Pancreas (tissue), 10 donors: ENCODE results near the gene COL11A1. TPM values are rescaled to one million over a fixed set of nuclear protein-coding genes. Genes with fewer than 3 reads are reported as not detected.

Source experiments
- ATAC-seq, 4 donors: fragments of 200-7000 bp; cut with Tn5 transposase; one replicate each; pipeline versions ENCODE4 v1.8.0 to v1.9.1; 2020; ENCODE audit warnings: mild to moderate bottlenecking in 4 of 4, moderate library complexity in 4 of 4
- DNase-seq, 6 donors: peaks; one replicate each; pipeline ENCODE4 v3.0.0-alpha.2; 2020
- FAIRE-seq: peaks from 2 replicates; lab custom pipeline; 2012; peaks lifted over from hg19 to GRCh38; lab: Jason Lieb, UNC
- H3K27ac ChIP-seq, 4 donors: fragments of 200-600 bp; sonication (generic); 1 replicate in 3 of 4; 2 replicates in 1 of 4; pipeline versions ENCODE4 v1.5.0 to v1.8.0; 2020
- H3K27me3 ChIP-seq, 4 donors: fragments of 200-600 bp; one replicate each; pipeline ENCODE4 v1.8.0; 2021
- H3K36me3 ChIP-seq, 3 donors: fragments of 200-600 bp; sonication (generic) in 1 of 3; one replicate each; pipeline versions ENCODE4 v1.5.0 to v1.8.0; 2020 to 2021
- H3K4me1 ChIP-seq, 3 donors: fragments of 200-600 bp; one replicate each; pipeline ENCODE4 v1.8.0; 2021
- H3K4me3 ChIP-seq, 4 donors: fragments of 200-600 bp; sonication (generic) in 2 of 4; one replicate each; pipeline versions ENCODE4 v1.5.0 to v1.8.0; 2020 to 2021
- H3K9me3 ChIP-seq, 4 donors: fragments of 200-600 bp; one replicate each; pipeline ENCODE4 v1.8.0; 2021
- WGBS, 2 donors: extraction: QIAGEN DNeasy Blood & Tissue Kit; methylation state at CpG; one replicate each; pipeline ENCODE4 v1.1.7; 2013; 5-methylcytosine and 5-hydroxymethylcytosine counted together
- intact Hi-C, 3 donors: fragments of 100-400 bp; cut with DNase I; formaldehyde crosslinking; loops; one replicate each; pipeline versions ENCODE4 v1.11.1 to v1.14.2; 2022
- polyA plus RNA-seq, 2 donors: library from polyadenylated mRNA; stranded (reverse); fragments of 200-250 nt; gene quantifications; one replicate each; pipeline ENCODE4 v1.2.3, GENCODE V29; 2013
- total RNA-seq, 6 donors: library from RNA; stranded (reverse); fragmentation: NEBNext Ultra II Directional in 4 of 6; extraction: Animal tissue kit (Norgen Biotek cat#: 25700) in 4 of 6; gene quantifications; one replicate each; pipeline versions ENCODE4 v1.2.1 to v1.2.4, GENCODE V29; 2021 to 2023
- TF ChIP-seq, protein P1 (sequence below), 4 donors: fragments of 200-600 bp; sonication (generic) in 3 of 4; IDR thresholded peaks; one replicate each; pipeline versions ENCODE4 v1.5.0 to v1.8.0; 2021; ENCODE audit warnings: antibody characterized with exemption in 4 of 4
- donor health status: healthy with polysubstance abuse.
- donor health status: DM: no; HTN: no; CAD: no; lungs with moderate emphysema.
- donor health status: DM: no; HTN: no; CAD: no.
- donor health status: control.
- donor health status: control.
- donor health status: Bipolar disorder and iron deficiency.
- donor health status: DM: yes; HTN: yes; CAD: no.
- donor health status: DM: no; HTN: no; CAD: no.
- donor health status: DM: no; HTN: no; CAD: no.
- donor health status: DM: yes; HTN: yes; CAD: no.

The COL11A1 gene
- total and polyA plus RNA-seq, 8 donors = 0.08 to 5.7 (median 0.38) TPM; not detected in 1

GRCh38 chr1:102896286-102896685 is 212.0 kb downstream of the COL11A1 start:
- Histone ChIP-seq H3K27me3 (no peaks in the 10 kb centered on the region), H3K27ac (no peak overlapping the region), H3K9me3 (no peaks in the 10 kb centered on the region), H3K36me3 (no peaks in the 10 kb centered on the region), H3K4me1 (no peaks in the 10 kb centered on the region), H3K4me3 (no peak overlapping the region)
- ATAC-seq (no peak), DNase-seq (no peak), FAIRE-seq (no peak)
- intact Hi-C loops = no loop called here
- WGBS, 2 donors = 64 to 78% methylated on average over 5 of the region's 5 CpGs
- TF ChIP-seq, protein P1, sequence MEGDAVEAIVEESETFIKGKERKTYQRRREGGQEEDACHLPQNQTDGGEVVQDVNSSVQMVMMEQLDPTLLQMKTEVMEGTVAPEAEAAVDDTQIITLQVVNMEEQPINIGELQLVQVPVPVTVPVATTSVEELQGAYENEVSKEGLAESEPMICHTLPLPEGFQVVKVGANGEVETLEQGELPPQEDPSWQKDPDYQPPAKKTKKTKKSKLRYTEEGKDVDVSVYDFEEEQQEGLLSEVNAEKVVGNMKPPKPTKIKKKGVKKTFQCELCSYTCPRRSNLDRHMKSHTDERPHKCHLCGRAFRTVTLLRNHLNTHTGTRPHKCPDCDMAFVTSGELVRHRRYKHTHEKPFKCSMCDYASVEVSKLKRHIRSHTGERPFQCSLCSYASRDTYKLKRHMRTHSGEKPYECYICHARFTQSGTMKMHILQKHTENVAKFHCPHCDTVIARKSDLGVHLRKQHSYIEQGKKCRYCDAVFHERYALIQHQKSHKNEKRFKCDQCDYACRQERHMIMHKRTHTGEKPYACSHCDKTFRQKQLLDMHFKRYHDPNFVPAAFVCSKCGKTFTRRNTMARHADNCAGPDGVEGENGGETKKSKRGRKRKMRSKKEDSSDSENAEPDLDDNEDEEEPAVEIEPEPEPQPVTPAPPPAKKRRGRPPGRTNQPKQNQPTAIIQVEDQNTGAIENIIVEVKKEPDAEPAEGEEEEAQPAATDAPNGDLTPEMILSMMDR (IDR thresholded peaks at IDR 0.05) = no peak

- WGBS, 2 donors = 65 to 74% methylated on average over 4 of the region's 4 CpGs
- Histone ChIP-seq H3K27me3 (no peaks in the 10 kb centered on the region), H3K27ac (no peak overlapping the region), H3K4me3 (no peak overlapping the region), H3K4me1 (no peaks in the 10 kb centered on the region), H3K9me3 (no peaks in the 10 kb centered on the region), H3K36me3 (no peaks in the 10 kb centered on the region)
- intact Hi-C loops = no loop called here
- ATAC-seq (no peak), DNase-seq (no peak), FAIRE-seq (no peak)
- TF ChIP-seq, protein P1 (IDR thresholded peaks at IDR 0.05) = no peak
Measured at GRCh38 chr1:102891868-102892625, 216.3 kb downstream of the COL11A1 start.

- no peaks in the 10 kb centered on the region for H3K27me3 ChIP-seq
- TF ChIP-seq, protein P1 (IDR thresholded peaks at IDR 0.05) = no peak
- no peaks in the 10 kb centered on the region for H3K4me1 ChIP-seq
- 35 to 50% methylated on average over 4 of the region's 4 CpGs for WGBS, 2 donors
- no peak for DNase-seq
- no peak for ATAC-seq
- intact Hi-C loops = no loop called here
- H3K9me3 ChIP-seq = no peaks in the 10 kb centered on the region
- H3K4me3 ChIP-seq = no peak overlapping the region
- H3K36me3 ChIP-seq = no peaks in the 10 kb centered on the region
- no peak for FAIRE-seq
- no peak overlapping the region for H3K27ac ChIP-seq
Measured at GRCh38 chr1:102886638-102887037, 221.7 kb downstream of the COL11A1 start.

GRCh38 chr1:102884238-102884637 is 224.1 kb downstream of the COL11A1 start:
- FAIRE-seq = no peak

More at GRCh38 chr1:102884238-102884637, 224.1 kb downstream of the COL11A1 start:
- ATAC-seq (no peak), DNase-seq (no peak)
- Histone ChIP-seq H3K4me1 (no peaks in the 10 kb centered on the region), H3K36me3 (no peaks in the 10 kb centered on the region), H3K27ac (no peak overlapping the region), H3K9me3 (no peaks in the 10 kb centered on the region), H3K27me3 (no peaks in the 10 kb centered on the region), H3K4me3 (no peak overlapping the region)
- 60 to 67% methylated on average over 4 of the region's 4 CpGs for WGBS, 2 donors
- intact Hi-C loops = no loop called here
- TF ChIP-seq, protein P1 (IDR thresholded peaks at IDR 0.05) = no peak
